Prostate gland (tissue), 2 donors: Measurements from ENCODE around the gene ARCN1. TPM values are rescaled to one million over a fixed set of nuclear protein-coding genes. Genes with fewer than 3 reads are reported as not detected.

Experiments used
- DNase-seq: peaks from one replicate; pipeline ENCODE4 v3.0.0-alpha.2; 2019; ENCODE audit warnings: low spot score
- H3K27ac ChIP-seq, 2 donors: fragments of 200-600 bp; sonication (generic); 2 replicates each; pipeline ENCODE4 v1.5.1; 2017 to 2019
- H3K27me3 ChIP-seq: fragments of 200-600 bp; sonication (generic); replicated peaks from 2 replicates; pipeline ENCODE4 v1.5.1; 2019; ENCODE audit not compliant: insufficient read depth
- H3K36me3 ChIP-seq, 2 donors: fragments of 200-600 bp; sonication (generic); 1 replicate in 1 of 2; 2 replicates in 1 of 2; pipeline versions ENCODE4 v1.5.1 to v1.8.1; 2017 to 2019
- H3K4me1 ChIP-seq: fragments of 200-600 bp; sonication (generic); replicated peaks from 2 replicates; pipeline ENCODE4 v1.5.1; 2019
- H3K4me3 ChIP-seq, 2 donors: fragments of 200-600 bp; sonication (generic); 2 replicates each; pipeline ENCODE4 v1.5.1; 2017 to 2019
- H3K9me3 ChIP-seq: fragments of 200-600 bp; sonication (generic); 2 replicates; pipeline ENCODE4 v1.5.1; 2017
- CTCF ChIP-seq, 4 experiments: fragments of 200-600 bp in 2 of 4; fragments of 450-650 bp in 2 of 4; sonication (generic) in 2 of 4; IDR thresholded peaks; 1 replicate in 3 of 4; 2 replicates in 1 of 4; pipeline ENCODE4 v1.5.1; 2016 to 2019; ENCODE audit warnings: antibody characterized with exemption in 4 of 4, mild to moderate bottlenecking in 2 of 4, moderate library complexity in 2 of 4
- POLR2A ChIP-seq: fragments of 450-650 bp; IDR thresholded peaks from one replicate; pipeline ENCODE4 v1.6.1; 2016; ENCODE audit warnings: antibody characterized with exemption, mild to moderate bottlenecking
- POLR2AphosphoS5 ChIP-seq: sonication (generic); formaldehyde crosslinking; IDR thresholded peaks from one replicate; pipeline ENCODE4 v1.6.1; 2017; ENCODE audit warnings: antibody characterized with exemption
- WGBS: methylation state at CpG from one replicate; pipeline ENCODE4 v1.1.5; 2018; 5-methylcytosine and 5-hydroxymethylcytosine counted together
- intact Hi-C: fragments of 100-400 bp; cut with DNase I; formaldehyde crosslinking; loops from one replicate; pipeline ENCODE4 v1.14.2; 2022
- total RNA-seq, 2 donors: library from RNA; depleted of rRNA; stranded (reverse); fragments of >200 nt; gene quantifications; one replicate each; pipeline ENCODE4 v1.1.0, GENCODE V29; 2016

ARCN1 gene
- total RNA-seq, 2 donors from 2014 or later, result 108 to 132 TPM

- H3K36me3 ChIP-seq, result no peaks in the 10 kb centered on the region
- peak overlapping the region; percentile 62 to 84 for H3K4me3 ChIP-seq
- peak overlapping the region; percentile 70 to 81 for H3K27ac ChIP-seq
- peaks cover 10% of the 10 kb centered on the region for H3K4me1 ChIP-seq
- intact Hi-C loops, result loop anchor here (5.0 kb wide), 1 partner anchor 37 kb away; the partner anchor contains the start of gene IFT46
- no peaks in the 10 kb centered on the region for H3K9me3 ChIP-seq
- WGBS, result 2% methylated on average over 31 of the region's 31 CpGs
- DNase-seq, result peak; percentile 32
- no peaks in the 10 kb centered on the region for H3K27me3 ChIP-seq
- peak in 1 of 4 experiments; percentile 7 for TF ChIP-seq CTCF (IDR thresholded peaks at IDR 0.05)
- peak; percentile 18 for TF ChIP-seq POLR2AphosphoS5
- no peak for TF ChIP-seq POLR2A
Measured at GRCh38 chr11:118530180-118530682, 42.0 kb upstream of the ARCN1 start.

GRCh38 chr11:118530683-118531596 lies 41.3 kb upstream of the ARCN1 start, which contains the start of gene TMEM25:
Gene TMEM25 (plus strand): TSS chr11:118531192. CDS start chr11:118531802, 610 bp downstream.
- DNase-seq, result peak; percentile 69
- intact Hi-C loops, result loop anchor here (5.0 kb wide), 1 partner anchor 36 kb away; the partner anchor contains the start of gene IFT46
- 1% methylated on average over 33 of the region's 94 CpGs for WGBS

GRCh38 chr11:118531597-118532084 lies 40.6 kb upstream of the ARCN1 start:
- Histone ChIP-seq H3K4me3 (peak overlapping the region; percentile 62 to 84), H3K27ac (peak overlapping the region; percentile 56 to 70), H3K36me3 (no peaks in the 10 kb centered on the region), H3K4me1 (peaks cover 10% of the 10 kb centered on the region), H3K27me3 (no peaks in the 10 kb centered on the region), H3K9me3 (no peaks in the 10 kb centered on the region)
- TF ChIP-seq CTCF (IDR thresholded peaks at IDR 0.05), result no peak
- TF ChIP-seq POLR2AphosphoS5, result no peak
- no peak for TF ChIP-seq POLR2A
- intact Hi-C loops, result loop anchor here (5.0 kb wide), 1 partner anchor 36 kb away; the partner anchor contains the start of gene IFT46
- 21% methylated on average over 12 of the region's 12 CpGs for WGBS
- no peak for DNase-seq

More at GRCh38 chr11:118530683-118531596, 41.3 kb upstream of the ARCN1 start, which contains the start of gene TMEM25:
- H3K4me3 ChIP-seq, result peak within 1 kb of the TSS; percentile 62 to 84
- TF ChIP-seq CTCF (IDR thresholded peaks at IDR 0.05) (no peak), POLR2AphosphoS5 (peak; percentile 39), POLR2A (no peak)
- H3K27me3 ChIP-seq, result no peaks in the 10 kb centered on the region
- H3K27ac ChIP-seq, result peak within 1 kb of the TSS; percentile 70 to 81
- no peaks in the 10 kb centered on the region for H3K9me3 ChIP-seq
- peaks cover 10% of the 10 kb centered on the region for H3K4me1 ChIP-seq
- no peaks in the 10 kb centered on the region for H3K36me3 ChIP-seq

GRCh38 chr11:118532091-118532490 lies 40.1 kb upstream of the ARCN1 start:
- 63% methylated on average over 10 of the region's 10 CpGs for WGBS
- no peak for DNase-seq
- intact Hi-C loops, result loop anchor here (5.0 kb wide), 1 partner anchor 35 kb away; the partner anchor contains the start of gene IFT46
- TF ChIP-seq POLR2AphosphoS5 (no peak), POLR2A (no peak), CTCF (IDR thresholded peaks at IDR 0.05) (no peak)
- Histone ChIP-seq H3K9me3 (no peaks in the 10 kb centered on the region), H3K36me3 (no peaks in the 10 kb centered on the region), H3K27me3 (no peaks in the 10 kb centered on the region), H3K4me3 (peak overlapping the region; percentile 62 to 84), H3K27ac (peak overlapping the region; percentile 56 to 70), H3K4me1 (peaks cover 10% of the 10 kb centered on the region)
